Mesothelial cell of epicardium (in vitro differentiated cells): ENCODE data around the gene SYNGR3. TPM values are rescaled to one million over a fixed set of nuclear protein-coding genes. Genes with fewer than 3 reads are reported as not detected.
A peak's percentile ranks its signal among the peaks of the same experiment; 100 is the strongest.

ENCODE experiments used
- DNase-seq, 2 experiments: peaks; one replicate each; pipeline ENCODE4 v3.0.0; 2021; ENCODE audit warnings: low spot score in 2 of 2; ENCODE audit not compliant: unreplicated experiment in 2 of 2
- H3K27ac Mint-ChIP-seq: 2 replicates; pipeline ENCODE4 v1.8.0; 2021; ENCODE audit warnings: mixed read lengths
- H3K27me3 Mint-ChIP-seq: 2 replicates; pipeline ENCODE4 v1.8.0; 2021; ENCODE audit warnings: low read depth, mixed read lengths
- H3K36me3 Mint-ChIP-seq: 2 replicates; pipeline ENCODE4 v1.8.0; 2021; ENCODE audit warnings: mixed read lengths
- H3K4me1 Mint-ChIP-seq: 2 replicates; pipeline ENCODE4 v1.8.0; 2021; ENCODE audit warnings: mixed read lengths
- H3K4me3 Mint-ChIP-seq: 2 replicates; pipeline ENCODE4 v1.8.0; 2021; ENCODE audit warnings: mild to moderate bottlenecking, moderate library complexity, mixed read lengths
- H3K9me3 Mint-ChIP-seq: 2 replicates; pipeline ENCODE4 v1.8.0; 2021; ENCODE audit warnings: mixed read lengths
- CTCF ChIP-seq: fragments of 200-600 bp; sonication (generic); IDR thresholded peaks from one replicate; pipeline ENCODE4 v1.5.0; 2021; ENCODE audit warnings: antibody characterized with exemption; ENCODE audit not compliant: unreplicated experiment
- total RNA-seq: library from RNA; stranded (reverse); gene quantifications from 3 replicates; pipeline ENCODE4 v1.2.1, GENCODE V29; 2021

SYNGR3 gene
- total RNA-seq, 1 donor from 2014 or later, result 1.0 TPM

GRCh38 chr16:2034696-2035430 is 45.1 kb downstream of the SYNGR3 start:
- H3K4me3 Mint-ChIP-seq, result no peak overlapping the region
- no peak for DNase-seq
- no peaks in the 10 kb centered on the region for H3K36me3 Mint-ChIP-seq
- peaks cover 45% of the 10 kb centered on the region for H3K4me1 Mint-ChIP-seq
- TF ChIP-seq CTCF, result no peak
- no peaks in the 10 kb centered on the region for H3K27me3 Mint-ChIP-seq
- H3K27ac Mint-ChIP-seq, result peak overlapping the region; percentile 91
- H3K9me3 Mint-ChIP-seq, result no peaks in the 10 kb centered on the region

GRCh38 chr16:2035431-2036199 is 45.8 kb downstream of the SYNGR3 start:
- DNase-seq, result peak in 1 of 2 experiments; percentile 81
- peak overlapping the region; percentile 69 for H3K27ac Mint-ChIP-seq
- no peaks in the 10 kb centered on the region for H3K36me3 Mint-ChIP-seq
- H3K4me3 Mint-ChIP-seq, result no peak overlapping the region
- no peaks in the 10 kb centered on the region for H3K9me3 Mint-ChIP-seq
- peaks cover 45% of the 10 kb centered on the region for H3K4me1 Mint-ChIP-seq
- no peaks in the 10 kb centered on the region for H3K27me3 Mint-ChIP-seq
- no peak for TF ChIP-seq CTCF

GRCh38 chr16:2036200-2036966 is 46.6 kb downstream of the SYNGR3 start:
- no peak for TF ChIP-seq CTCF
- DNase-seq, result no peak
- Mint-ChIP-seq H3K4me3 (no peak overlapping the region), H3K27me3 (no peaks in the 10 kb centered on the region), H3K4me1 (peaks cover 45% of the 10 kb centered on the region), H3K9me3 (no peaks in the 10 kb centered on the region), H3K27ac (peak overlapping the region; percentile 69), H3K36me3 (no peaks in the 10 kb centered on the region)

- no peak for DNase-seq
- no peak overlapping the region for H3K4me3 Mint-ChIP-seq
- H3K27ac Mint-ChIP-seq, result no peak overlapping the region
- H3K9me3 Mint-ChIP-seq, result no peaks in the 10 kb centered on the region
- TF ChIP-seq CTCF, result no peak
- H3K36me3 Mint-ChIP-seq, result no peaks in the 10 kb centered on the region
- no peaks in the 10 kb centered on the region for H3K27me3 Mint-ChIP-seq
- peaks cover 45% of the 10 kb centered on the region for H3K4me1 Mint-ChIP-seq
Measured at GRCh38 chr16:2037115-2037514, 47.3 kb downstream of the SYNGR3 start.

GRCh38 chr16:2037647-2038381 is 48.0 kb downstream of the SYNGR3 start:
- Mint-ChIP-seq H3K9me3 (no peaks in the 10 kb centered on the region), H3K27me3 (no peaks in the 10 kb centered on the region), H3K4me1 (peaks cover 40% of the 10 kb centered on the region), H3K36me3 (no peaks in the 10 kb centered on the region), H3K27ac (peak overlapping the region; percentile 98), H3K4me3 (no peak overlapping the region)
- DNase-seq, result no peak
- TF ChIP-seq CTCF, result no peak
